GM12892 (cell line): ENCODE data around the gene CDH23.

Source experiments
- POLR2A ChIP-seq: IDR thresholded peaks from 2 replicates; pipeline ENCODE4 v1.6.1; 2011; ENCODE audit warnings: low read depth, low read length, control low read depth
- POLR2AphosphoS5 ChIP-seq: IDR thresholded peaks from 2 replicates; pipeline ENCODE4 v1.6.1; 2011; ENCODE audit warnings: low read depth, low read length, control low read depth

- TF ChIP-seq POLR2AphosphoS5: no peak
- no peak for TF ChIP-seq POLR2A
These were observed 293.5 kb downstream of the CDH23 start for GRCh38 chr10:71690094-71690720.
